ENCODE data around the gene CDK5R2.

The CDK5R2 gene

GRCh38 chr2:218962859-218963492 is 3.5 kb downstream of the CDK5R2 start:
- peak; percentile 60 for DNase-seq

GRCh38 chr2:218963601-218964000 is 4.1 kb downstream of the CDK5R2 start:
- no peak for DNase-seq

DNA sequence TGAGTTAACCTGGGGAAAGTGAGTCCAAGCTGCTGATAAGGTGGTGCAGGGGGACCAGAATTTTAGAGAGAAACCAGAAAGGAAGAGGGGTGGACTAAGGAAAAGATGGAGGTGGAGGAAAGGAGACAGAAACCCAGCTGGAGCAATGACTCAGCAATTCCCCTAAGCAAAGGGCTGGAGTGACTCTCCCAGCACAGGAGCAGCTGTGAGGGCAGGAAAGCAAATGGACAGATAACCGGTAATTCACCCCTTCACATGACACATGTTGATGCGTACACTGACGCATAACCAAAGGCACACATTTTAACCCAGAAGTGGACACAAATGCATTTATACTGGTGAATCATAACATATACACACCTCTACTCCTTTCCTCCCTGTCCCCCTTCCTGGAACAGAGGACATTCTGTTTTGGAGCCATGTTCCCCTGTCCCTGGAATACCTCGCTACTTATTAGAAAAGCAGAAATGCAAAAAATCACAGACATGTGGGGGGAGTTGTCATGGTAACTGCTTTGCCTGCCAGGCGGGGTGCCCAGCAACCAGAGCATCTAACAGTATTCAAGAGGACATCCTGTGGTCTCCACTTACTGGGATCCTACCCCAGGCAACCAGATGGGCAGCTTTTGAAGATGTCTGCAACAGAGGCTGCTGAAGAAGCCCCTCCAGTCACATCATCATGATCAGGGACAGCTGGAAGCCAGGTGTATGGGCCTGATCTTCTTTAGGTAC is 4.7 kb downstream of the CDK5R2 start:
- DNase-seq = no peak

- no peak for DNase-seq
These were observed 11.4 kb downstream of the CDK5R2 start for GRCh38 chr2:218970894-218971293.

- no peak for DNase-seq
These were observed 15.8 kb downstream of the CDK5R2 start for GRCh38 chr2:218975060-218975777.

DNA sequence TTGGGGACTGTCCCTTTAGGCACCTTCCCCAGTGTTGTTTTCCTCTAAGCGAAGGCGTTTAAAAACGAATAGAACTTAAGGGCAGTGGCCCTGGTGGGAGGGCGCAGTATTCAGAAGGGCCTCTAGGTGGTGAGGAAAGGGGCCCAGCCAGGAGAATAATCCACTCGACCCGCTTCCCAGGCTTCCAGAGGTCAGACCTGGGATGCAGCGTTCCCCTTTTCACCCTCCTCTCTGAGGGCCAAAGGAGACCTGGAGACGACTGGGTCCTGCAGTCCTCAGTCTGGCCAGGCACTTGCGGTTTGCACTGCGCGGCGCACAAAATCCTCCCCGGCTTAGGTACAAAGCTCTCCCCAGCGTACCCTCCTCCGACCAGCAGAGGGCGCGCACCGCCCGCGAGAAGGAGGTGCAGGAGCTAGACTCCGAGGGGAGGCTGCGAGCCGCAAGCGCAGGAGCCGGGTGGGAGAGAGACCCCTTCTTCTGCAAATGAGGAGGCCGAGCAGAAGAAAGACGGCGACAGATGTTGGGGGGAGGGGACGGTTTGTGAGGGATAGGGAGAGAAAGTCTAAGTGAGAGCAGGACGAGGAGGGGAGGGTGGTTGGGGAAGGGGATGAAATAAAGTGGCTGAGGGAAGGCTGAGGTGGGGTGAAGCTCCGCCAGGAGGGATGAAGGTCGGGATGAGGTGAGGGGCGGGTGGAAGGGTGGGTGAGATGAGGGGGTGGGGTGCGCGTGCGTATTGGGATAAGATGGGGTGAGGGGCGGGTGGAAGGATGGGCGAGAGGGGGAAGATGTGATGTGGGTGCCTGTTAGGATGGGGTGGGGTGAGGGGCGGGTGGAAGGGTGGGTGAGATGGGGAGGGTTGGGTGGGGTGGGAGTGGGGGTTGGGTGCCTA is 20.6 kb downstream of the CDK5R2 start:
- DNase-seq = peak; percentile 88

DNA sequence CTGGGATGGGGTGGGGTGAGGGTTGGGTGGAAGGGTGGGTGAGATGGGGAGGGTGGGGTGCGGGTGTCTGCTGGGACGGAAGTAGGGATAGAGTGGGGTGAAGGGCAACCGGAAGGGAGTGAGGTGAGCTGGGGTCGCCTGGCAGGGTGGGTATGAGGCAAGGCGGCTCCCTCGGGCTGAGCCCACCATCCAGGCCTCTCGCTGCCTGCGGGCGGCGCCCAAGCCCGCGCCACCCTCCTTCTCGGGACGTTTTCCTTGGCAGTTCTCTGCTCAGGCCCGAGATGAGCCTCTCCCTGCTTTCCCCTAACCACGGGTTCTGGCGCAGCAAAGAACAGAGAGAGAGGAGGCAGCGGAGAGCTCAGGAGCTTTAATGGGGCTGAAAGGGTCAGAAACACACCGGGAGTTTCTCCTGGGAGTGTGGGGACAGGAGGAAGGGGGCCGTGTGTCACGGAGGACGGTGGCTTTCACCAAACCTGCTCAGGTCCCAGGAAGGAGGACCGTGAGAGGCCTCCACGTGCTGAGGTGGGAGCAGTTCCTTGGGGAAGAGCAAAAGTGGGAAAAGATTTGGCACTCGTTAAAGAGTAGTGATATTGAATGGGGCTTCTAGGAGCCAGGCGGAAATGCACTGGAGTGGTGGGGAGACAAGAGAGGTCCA is 21.4 kb downstream of the CDK5R2 start:
- DNase-seq = no peak

DNA sequence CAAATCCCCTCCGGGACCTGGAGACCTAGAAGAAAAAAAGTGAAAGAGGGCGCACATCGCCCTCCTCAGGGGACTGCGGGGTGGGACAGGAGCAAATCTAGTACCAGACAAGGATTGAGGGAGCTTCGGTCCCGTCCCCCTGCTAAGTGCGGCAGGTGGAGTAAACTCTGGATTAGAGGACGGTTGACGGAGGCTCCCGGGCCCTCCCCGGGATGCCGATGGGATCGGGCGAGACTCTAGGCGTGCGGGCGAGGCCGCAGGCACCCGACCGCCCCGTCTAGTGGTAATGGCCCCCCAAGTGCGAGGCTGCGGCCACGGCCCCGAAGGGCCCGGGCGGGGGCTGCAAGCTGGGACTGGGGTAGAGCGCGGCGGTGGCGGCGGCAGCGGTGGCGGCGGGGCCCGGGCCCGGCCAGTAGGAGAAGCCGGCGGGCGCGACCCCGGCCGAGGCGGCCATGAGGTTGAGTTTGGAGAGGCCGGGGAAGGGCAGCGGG is 22.0 kb downstream of the CDK5R2 start:
- DNase-seq = no peak

DNA sequence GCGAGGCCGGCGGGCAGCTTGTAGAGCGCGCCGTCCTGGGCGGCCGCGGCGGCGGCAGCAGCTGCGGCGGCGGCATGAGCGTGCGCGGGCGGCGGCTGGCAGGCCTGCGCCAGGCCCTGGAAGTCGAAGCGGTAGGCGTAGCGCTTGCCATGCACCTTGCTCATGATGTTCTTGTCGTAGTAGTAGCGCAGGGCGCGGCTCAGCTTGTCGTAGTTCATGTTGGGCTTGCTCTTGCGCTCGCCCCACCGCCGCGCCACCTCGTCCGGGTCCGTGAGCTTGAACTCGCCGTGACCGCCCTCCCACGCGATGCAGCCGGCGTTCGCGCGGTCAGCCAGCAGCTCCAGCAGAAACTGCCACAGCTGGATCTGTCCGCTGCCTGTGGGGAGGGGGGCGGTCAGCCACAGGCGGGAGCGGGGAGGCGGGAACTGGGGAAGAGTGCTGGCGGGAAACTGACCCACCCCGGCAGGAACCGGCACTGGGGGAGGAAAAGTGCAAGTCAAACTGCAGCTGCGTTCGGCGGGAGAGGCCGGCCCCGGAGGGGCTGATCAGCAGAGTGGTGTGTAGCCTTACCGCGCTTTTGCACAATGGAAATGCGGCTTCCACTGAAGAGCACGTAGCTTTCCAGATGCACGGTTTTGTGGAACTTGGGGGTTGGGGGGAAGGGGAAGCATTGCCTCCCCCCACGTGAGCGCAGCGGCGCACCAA is 22.6 kb downstream of the CDK5R2 start:
- peak; percentile 46 for DNase-seq

DNA sequence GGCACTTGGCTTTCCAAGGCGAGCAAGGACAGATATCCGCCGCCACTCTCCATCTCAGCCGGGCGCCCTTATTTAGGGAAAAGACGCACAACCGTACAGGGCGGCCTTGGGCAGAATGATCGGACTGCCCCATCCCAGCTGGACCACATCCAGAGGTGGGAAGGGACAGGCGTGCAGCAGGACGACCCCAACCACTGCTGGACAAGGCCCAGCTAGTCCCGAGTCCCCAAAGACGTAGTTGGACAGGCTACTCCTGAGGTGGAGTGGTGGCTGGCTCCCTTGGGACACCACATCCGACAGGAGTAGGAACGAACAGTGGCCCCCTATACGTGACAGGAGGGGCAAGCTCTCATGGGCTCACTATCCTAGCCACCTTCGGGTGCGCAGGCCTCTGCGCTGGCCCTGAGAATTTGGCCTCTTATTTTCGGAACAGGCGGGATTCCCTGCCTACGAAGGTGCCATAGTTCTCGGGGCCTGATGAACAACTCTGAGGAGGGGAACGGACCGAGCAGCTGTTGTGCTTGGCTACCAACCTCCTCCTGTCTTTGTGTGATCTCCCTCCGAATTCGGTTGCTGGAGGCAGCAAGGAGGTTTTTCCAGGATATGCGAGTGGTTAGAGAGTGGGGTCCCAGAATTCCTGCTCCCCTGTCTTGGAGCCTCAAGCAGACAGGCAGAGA is 23.3 kb downstream of the CDK5R2 start:
- DNase-seq = no peak

GRCh38 chr2:218983263-218983933 is 23.9 kb downstream of the CDK5R2 start:
- no peak for DNase-seq

DNA sequence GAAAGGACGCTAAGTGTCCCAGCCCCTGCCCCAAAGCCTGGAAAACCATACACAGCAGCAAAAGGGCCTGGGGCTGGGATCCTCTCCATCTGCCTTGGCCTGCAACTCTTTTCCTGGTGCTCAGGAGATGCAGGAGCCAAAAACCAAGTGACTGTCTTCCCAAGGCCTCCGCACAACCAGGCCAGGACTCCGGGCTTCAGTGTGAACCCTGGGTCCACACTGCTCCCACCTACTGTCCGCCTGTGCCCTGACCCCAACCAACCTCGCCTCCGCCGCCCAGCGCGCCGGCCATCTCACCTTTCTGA is 24.4 kb downstream of the CDK5R2 start:
- DNase-seq = no peak

GRCh38 chr2:218984239-218985020 is 25.0 kb downstream of the CDK5R2 start:
- no peak for DNase-seq

DNA sequence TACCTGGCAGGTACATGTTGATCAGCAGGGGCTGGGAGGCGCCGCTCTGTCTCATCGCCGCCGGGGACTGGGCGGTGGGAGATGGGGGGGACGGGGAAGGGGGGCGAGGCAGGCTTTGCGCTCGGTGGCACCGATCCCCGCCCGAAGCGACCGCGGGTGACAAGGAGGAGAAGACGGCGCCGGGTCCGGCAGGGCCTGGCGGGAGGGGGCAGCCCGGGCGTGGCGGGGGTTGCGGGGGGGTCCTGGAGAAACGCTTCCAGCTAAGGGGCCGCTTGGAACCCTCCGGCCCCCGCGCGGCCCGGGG is 25.5 kb downstream of the CDK5R2 start, which contains the start of gene FEV:
Gene FEV (minus strand): TSS at position 164 of the 304 bp plus-strand sequence. CDS start 109 bp downstream, at position 55.
- DNase-seq = no peak

DNA sequence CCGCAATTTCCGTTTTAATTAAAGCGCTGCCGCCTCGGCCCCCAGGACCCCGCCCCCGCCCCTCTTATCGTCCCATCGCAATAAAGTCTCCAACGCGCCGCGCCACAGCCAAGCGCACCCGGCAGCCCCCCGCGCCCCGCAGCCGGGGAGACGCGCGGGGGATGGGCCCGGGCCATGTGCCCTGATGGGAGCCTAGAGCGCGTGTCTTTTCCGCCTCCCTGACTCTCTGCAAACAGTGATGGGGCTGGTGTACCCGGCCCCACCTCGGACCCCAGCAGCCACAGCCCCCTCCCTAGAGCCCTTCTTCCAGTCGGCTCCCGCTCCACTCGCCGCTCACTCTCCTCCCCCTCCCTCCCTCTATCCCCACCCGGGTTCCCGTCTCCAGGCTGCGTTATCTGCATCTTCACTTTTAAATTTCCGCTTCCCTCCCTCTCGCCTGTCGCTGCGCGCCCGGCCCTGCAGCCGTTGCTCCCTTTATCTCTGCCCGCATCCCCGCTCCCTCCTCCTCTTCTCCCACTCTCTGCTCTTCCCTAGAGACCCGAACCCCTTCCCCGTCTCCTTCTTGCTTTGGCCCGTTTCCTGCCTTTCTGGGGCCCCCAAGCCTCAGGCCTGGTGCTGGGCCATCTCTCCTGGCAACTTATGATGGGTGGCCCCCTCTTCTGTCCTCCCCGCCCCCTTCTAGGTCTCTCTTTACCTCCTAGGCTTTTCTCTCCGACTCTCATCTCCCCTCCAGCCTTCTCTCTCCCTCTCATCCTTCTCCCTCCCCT is 26.0 kb downstream of the CDK5R2 start:
- no peak for DNase-seq

- DNase-seq = no peak
These were observed 26.8 kb downstream of the CDK5R2 start for GRCh38 chr2:218986148-218986761.

GRCh38 chr2:218988164-218988563 is 28.7 kb downstream of the CDK5R2 start:
- no peak for DNase-seq

DNA sequence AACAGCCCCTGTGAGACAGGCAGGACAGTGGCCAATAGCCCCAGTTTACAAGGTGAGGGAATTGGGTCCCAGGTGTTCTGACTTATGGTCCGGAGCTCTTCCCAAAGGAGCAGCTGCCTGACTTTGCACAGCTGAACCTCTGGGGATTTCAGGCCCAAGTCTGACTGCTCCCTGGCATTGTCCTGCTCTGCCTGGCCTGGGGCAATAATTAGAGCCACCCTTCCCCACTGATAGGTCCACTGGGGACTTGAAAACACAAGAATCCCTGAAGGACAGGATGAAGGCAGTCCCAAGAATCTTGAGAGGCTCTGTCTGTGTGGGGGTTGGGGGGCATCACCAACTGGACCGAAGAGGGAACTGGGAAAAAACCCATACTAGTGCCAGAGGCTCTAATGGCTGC is 29.2 kb downstream of the CDK5R2 start:
- DNase-seq = no peak

- no peak for DNase-seq
These were observed 30.6 kb downstream of the CDK5R2 start for GRCh38 chr2:218990052-218990451.
